K562 (cell line): ENCODE measurements around the gene CREB5. TPM values are rescaled to one million over a fixed set of nuclear protein-coding genes. Genes with fewer than 3 reads are reported as not detected.
"Not testable (repeated sequence)": the region's sequence is repeated elsewhere in the genome, so short reads cannot be mapped to it uniquely, and the experiment has no call there.

Experiments used
- IRF9 ChIP-seq: fragments of 450-650 bp; IDR thresholded peaks from 2 replicates; pipeline ENCODE4 v1.6.1; 2016; ENCODE audit warnings: missing biosample characterization, missing genetic modification characterization
- THRB ChIP-seq: fragments of 450-650 bp; formaldehyde crosslinking; conservative IDR thresholded peaks from 2 replicates; pipeline ENCODE4 v1.4.0; 2022; ENCODE audit warnings: mild to moderate bottlenecking, missing genetic modification characterization
- ZNF583 ChIP-seq: fragments of 250-450 bp; sonication (Bioruptor Pico); IDR thresholded peaks from 2 replicates; pipeline ENCODE4 v1.4.0; 2020
- ZNF639 ChIP-seq, 2 experiments: fragments of 200-800 bp in 1 of 2; sonication (Bioruptor generic) in 1 of 2; sonication (generic) in 1 of 2; formaldehyde crosslinking in 1 of 2; IDR thresholded peaks in 1 of 2; conservative IDR thresholded peaks in 1 of 2; 2 replicates each; pipeline versions ENCODE4 v1.5.0 to v1.6.1; 2016 to 2020; ENCODE audit warnings: missing compliant biosample characterization in 1 of 2, missing genetic modification characterization in 1 of 2, missing genetic modification reagents in 1 of 2
- ZNF740 ChIP-seq, 3 experiments: fragments of 200-800 bp in 1 of 3; sonication (Bioruptor generic) in 1 of 3; sonication (generic) in 1 of 3; formaldehyde crosslinking in 1 of 3; IDR thresholded peaks; 2 replicates each; pipeline versions ENCODE4 v1.6.1 to v1.8.0; 2016 to 2022; ENCODE audit warnings: mild to moderate bottlenecking in 2 of 3, missing compliant biosample characterization in 2 of 3, missing genetic modification characterization in 2 of 3, missing genetic modification reagents in 1 of 3
- ZNF766 ChIP-seq: fragments of 200-800 bp; sonication (Bioruptor generic); conservative IDR thresholded peaks from 2 replicates; pipeline ENCODE4 v1.6.1; 2016; ENCODE audit warnings: missing genetic modification characterization, missing compliant biosample characterization
- polyA plus RNA-seq, 8 experiments: library from polyadenylated mRNA; depleted of rRNA in 4 of 8; stranded (reverse) in 5 of 8; unstranded in 3 of 8; fragments of >200 nt; fragmentation: Nextera tagmentation in 2 of 8; fragmentation: Illumina TruSeq in 1 of 8; extraction: Ambion mirVana in 2 of 8; extraction: Trizol in 1 of 8; gene quantifications; 2 replicates each; pipeline versions ENCODE4 v1.2.1 to v1.2.3, GENCODE V29; 2011 to 2014; ENCODE audit warnings: inconsistent platforms in 1 of 8, missing spikeins in 1 of 8
- total RNA-seq, 7 experiments: library from RNA; depleted of rRNA in 6 of 7; stranded (reverse); fragments of >200 nt in 6 of 7; fragmentation: Illumina TruSeq in 2 of 7; extraction: Trizol in 2 of 7; gene quantifications; 2 replicates each; pipeline versions ENCODE4 v1.2.1 to v1.2.3, GENCODE V29; 2011 to 2021; ENCODE audit warnings: low replicate concordance in 1 of 7

CREB5 gene
- total and polyA plus RNA-seq, 9 of the 15 experiments (the other 6 are each of a cell fraction or from before 2014, with no cell fraction given) = 0.33 to 6.4 (median 1.8) TPM

GRCh38 chr7:28825817-28826448, 413.6 kb downstream of the CREB5 start (continued):
- TF ChIP-seq ZNF740 (CRISPR knock-in tag; IDR thresholded peaks at IDR 0.05) = not testable (repeated sequence)
- TF ChIP-seq ZNF740 (tag; IDR thresholded peaks at IDR 0.05) (peak in 1 of 2 experiments; percentile 90; a peak in 2 of 4 replicates), ZNF639 (CRISPR knock-in tag; conservative IDR thresholded peaks at IDR 0.05 in 1 of 2, IDR thresholded peaks at IDR 0.05 in 1 of 2) (peak in 1 of 2 experiments; percentile 94; a peak in 2 of 4 replicates), THRB (0 out of 2 replicates have a peak, but pooled peaks have one; percentile 21), ZNF766 (CRISPR knock-in tag) (peak; percentile 60; the same call in 1 of the 2 replicates), IRF9 (tag) (0 out of 2 replicates have a peak, but pooled peaks have one; percentile 52), ZNF583 (CRISPR knock-in tag) (peak; percentile 77; the same call in 1 of the 2 replicates)
